ENCODE data around the gene THUMPD3.
A peak's percentile ranks its signal among the peaks of the same experiment; 100 is the strongest.

THUMPD3 gene, protein sequence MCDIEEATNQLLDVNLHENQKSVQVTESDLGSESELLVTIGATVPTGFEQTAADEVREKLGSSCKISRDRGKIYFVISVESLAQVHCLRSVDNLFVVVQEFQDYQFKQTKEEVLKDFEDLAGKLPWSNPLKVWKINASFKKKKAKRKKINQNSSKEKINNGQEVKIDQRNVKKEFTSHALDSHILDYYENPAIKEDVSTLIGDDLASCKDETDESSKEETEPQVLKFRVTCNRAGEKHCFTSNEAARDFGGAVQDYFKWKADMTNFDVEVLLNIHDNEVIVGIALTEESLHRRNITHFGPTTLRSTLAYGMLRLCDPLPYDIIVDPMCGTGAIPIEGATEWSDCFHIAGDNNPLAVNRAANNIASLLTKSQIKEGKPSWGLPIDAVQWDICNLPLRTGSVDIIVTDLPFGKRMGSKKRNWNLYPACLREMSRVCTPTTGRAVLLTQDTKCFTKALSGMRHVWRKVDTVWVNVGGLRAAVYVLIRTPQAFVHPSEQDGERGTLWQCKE

GRCh38 chr3:9362731-9363530, at the start of gene THUMPD3:
Gene THUMPD3 (plus strand): TSS chr3:9363054. CDS start chr3:9365069, 2,015 bp downstream.
- peak; percentile 37 to 97 (median 89) for DNase-seq

GRCh38 chr3:9314796-9315195, 48.1 kb upstream of the THUMPD3 start:
- DNase-seq = no peak

GRCh38 chr3:9316881-9317361, 45.9 kb upstream of the THUMPD3 start:
- DNase-seq = peak in 53 of 58 donors; percentile 3 to 91 (median 55)

DNA sequence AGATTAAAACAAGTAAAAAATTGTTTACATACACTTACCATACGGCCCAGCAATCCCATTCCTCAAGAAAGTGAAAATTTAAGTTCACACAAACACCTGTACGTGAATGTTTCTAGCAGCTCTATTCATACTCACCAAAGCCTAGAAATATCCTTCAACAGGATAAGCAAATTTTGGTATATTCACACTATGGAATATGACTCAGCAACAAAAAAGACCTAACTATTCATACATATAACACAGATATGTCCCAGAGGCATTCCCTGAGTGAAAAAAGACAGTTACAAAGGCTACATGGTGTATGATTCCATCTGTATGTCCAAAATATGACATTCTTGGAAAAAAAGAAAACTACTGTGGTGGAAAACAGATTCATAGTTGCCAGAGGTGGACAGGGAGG, 40.1 kb upstream of the THUMPD3 start:
- DNase-seq = no peak

DNA sequence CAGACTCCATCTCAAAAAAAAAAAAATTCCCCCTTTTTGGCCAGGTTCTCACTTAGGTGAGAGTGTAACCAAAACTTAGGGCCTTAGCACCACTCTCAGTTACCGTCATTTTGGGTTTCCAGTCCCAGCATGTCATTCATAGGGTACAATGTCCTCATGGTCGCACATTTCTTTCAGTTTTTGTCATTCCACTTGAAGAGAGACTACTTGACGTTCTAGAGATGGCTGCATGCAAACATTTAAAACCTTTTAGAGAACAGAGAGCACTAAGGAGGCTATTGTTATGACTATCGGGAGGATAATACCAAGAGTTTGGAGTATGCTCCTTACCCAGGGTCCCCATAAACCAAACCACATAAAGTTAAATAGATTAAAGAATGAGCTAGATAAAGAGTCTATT, 37.9 kb upstream of the THUMPD3 start:
- DNase-seq = no peak

DNA sequence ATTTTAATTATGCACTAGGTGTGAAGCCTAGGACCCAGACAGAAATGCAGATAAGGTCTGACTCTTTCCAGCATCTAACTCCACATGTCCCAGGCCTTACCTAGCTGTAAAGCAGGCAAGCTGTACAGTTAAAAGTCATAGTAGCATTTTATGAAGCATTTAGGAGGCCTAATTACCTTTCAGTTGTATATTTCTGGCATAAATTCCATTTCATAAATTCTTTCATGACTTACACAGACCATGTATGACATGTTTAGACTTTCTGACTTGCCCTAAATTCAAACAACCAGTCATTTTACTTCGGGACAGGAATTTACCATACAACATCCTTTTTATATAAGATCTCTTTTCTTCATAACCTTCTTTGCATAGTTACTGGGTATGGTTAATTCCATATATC, 35.3 kb upstream of the THUMPD3 start:
- no peak for DNase-seq

GRCh38 chr3:9330166-9330703, 32.6 kb upstream of the THUMPD3 start:
- no peak for DNase-seq

DNA sequence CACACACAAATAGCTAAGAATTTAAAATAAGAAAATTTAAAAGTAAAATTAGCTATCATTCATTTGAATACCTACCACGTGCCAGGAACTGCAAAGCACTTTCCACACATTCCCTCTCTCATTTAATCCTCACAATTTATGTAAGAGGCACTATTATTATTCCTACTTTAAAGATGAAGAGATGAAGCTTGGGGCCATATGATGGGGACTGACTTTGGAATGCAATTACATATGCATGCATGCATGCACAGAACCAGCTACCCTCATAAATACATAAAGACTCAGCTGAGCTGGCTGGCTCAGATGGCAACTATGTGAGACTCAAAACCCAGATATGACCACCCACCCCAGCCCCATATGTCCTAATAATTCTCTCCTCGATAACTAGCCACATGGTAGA, 31.7 kb upstream of the THUMPD3 start:
- DNase-seq = no peak

- no peak for DNase-seq
Measured at GRCh38 chr3:9332250-9333030, 30.4 kb upstream of the THUMPD3 start.

DNA sequence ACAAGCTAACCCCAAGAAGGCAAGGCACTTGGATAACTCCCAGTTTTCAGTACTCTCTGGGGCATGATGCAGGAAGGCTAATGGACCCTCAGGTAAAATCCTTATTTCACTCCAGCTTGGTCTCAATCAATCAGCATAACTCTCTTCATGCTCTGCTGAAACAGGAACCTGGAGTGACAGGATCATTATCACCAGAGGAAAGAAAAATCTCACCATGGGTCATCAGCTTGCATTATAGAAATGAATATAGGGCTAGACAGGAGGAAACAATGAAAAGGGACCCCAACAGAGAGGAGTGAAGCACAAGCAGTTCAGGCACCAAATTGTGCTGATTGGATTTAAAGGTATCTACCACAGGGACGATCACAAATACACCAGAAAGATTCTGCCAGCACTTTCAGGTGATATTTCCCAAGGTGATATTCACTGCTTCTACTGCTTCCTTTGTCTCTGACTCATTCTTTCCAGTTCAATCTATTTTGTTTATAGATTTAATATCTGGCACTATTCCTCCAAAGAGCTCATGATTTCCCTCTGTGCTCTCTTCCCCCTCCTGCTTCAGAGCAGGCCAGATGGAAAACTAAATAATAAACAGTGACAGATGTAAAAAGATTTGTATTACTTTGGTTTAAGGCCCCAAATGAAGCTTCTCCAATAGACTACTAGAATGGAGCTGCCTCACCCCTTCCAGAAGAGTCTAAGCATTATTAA, 22.9 kb upstream of the THUMPD3 start:
- DNase-seq = no peak

DNA sequence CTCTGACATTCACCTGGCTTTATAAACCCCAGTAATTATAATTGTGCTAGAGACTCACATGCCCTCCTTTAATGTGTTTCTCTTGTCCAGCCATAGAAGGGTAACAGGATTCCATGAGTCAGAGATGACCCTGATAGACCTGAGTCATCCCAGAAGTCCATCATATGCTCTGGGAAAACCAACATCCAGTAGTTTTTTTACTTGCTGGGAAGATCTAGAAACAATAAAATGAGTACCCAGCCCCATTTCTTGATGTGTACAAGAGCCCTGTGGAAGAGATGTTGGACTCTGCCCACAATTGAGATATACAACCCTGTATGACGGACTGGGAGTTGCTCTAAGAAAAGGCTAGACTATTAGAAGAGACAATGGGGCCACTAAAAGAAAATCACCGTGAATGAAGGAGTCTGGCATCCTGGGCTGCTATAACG, 22.4 kb upstream of the THUMPD3 start:
- DNase-seq = no peak

- DNase-seq = no peak
Measured at GRCh38 chr3:9342696-9343095, 20.2 kb upstream of the THUMPD3 start.

- no peak for DNase-seq
Measured at GRCh38 chr3:9343115-9343514, 19.7 kb upstream of the THUMPD3 start.

GRCh38 chr3:9345041-9345440, 17.8 kb upstream of the THUMPD3 start:
- no peak for DNase-seq

- no peak for DNase-seq
Measured at GRCh38 chr3:9346141-9346540, 16.7 kb upstream of the THUMPD3 start.

DNA sequence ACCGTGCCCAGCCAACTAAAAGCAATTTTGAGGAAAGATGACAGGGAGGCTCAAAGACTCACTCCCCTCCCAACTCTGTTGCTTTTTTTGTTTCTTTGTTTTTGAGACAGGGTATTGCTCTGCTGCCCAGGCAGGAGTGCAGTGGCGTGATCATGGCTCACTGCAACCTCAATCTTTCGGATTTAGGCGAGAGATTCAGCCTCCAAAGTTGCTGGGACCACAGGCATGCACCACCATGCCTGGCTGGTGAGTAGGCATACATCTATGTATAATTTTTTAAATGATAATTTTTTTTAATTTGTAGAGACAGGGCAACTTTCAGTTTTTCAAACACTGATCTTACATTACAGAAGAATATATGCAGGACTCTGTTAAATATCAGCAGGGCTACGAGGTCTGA, 15.8 kb upstream of the THUMPD3 start:
- no peak for DNase-seq

- peak in 12 of 58 donors; percentile 2 to 67 (median 12) for DNase-seq
Measured at GRCh38 chr3:9347887-9348286, 15.0 kb upstream of the THUMPD3 start.

GRCh38 chr3:9349321-9350117, 13.3 kb upstream of the THUMPD3 start:
- DNase-seq = no peak

DNA sequence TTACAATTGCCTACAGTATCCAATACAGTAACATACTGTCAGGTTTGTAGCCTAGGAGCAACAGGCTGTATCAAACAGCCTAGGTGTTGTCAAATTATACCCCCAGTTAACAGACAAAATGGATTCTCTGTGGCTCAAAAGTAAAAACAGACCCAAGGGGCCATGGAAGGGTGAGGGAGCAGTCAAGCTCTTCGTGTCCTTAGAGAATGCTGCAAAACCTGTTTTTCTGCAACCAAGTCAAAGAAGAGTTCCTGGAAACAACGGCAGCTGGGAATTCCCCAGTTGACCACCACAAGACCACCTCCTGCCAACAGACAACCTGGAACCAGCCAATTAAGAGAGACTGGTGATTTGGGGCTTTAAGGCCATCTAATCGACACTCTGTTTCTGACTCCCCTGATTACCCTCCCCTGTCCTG, 11.1 kb upstream of the THUMPD3 start:
- no peak for DNase-seq
